ENCODE measurements around the gene PTX4.

PTX4 gene

GRCh38 chr16:1448536-1449116, 40.1 kb downstream of the PTX4 start:
- no peak for DNase-seq (ENCODE audit: low read depth)
- no peak overlapping the region for H3K4me3 ChIP-seq (ENCODE audit: low read depth, low read length)
- TF ChIP-seq CTCF (conservative IDR thresholded peaks at IDR 0.05; ENCODE audit: low read depth, low read length): no peak

- H3K4me3 ChIP-seq (ENCODE audit: low read depth, low read length): no peak overlapping the region
- TF ChIP-seq CTCF (conservative IDR thresholded peaks at IDR 0.05; ENCODE audit: low read depth, low read length): no peak
- DNase-seq (ENCODE audit: low read depth): no peak
Measured at GRCh38 chr16:1447965-1448364, 40.8 kb downstream of the PTX4 start.

- no peak for DNase-seq (ENCODE audit: low read depth)
- no peak overlapping the region for H3K4me3 ChIP-seq (ENCODE audit: low read depth, low read length)
- TF ChIP-seq CTCF (conservative IDR thresholded peaks at IDR 0.05; ENCODE audit: low read depth, low read length): no peak
Measured at GRCh38 chr16:1446296-1447080, 42.3 kb downstream of the PTX4 start.

- no peak overlapping the region for H3K4me3 ChIP-seq (ENCODE audit: low read depth, low read length)
Measured at GRCh38 chr16:1445518-1446203, 43.1 kb downstream of the PTX4 start.

GRCh38 chr16:1444730-1445517, 43.8 kb downstream of the PTX4 start:
- no peak for DNase-seq (ENCODE audit: low read depth)
- no peak overlapping the region for H3K4me3 ChIP-seq (ENCODE audit: low read depth, low read length)
- TF ChIP-seq CTCF (conservative IDR thresholded peaks at IDR 0.05; ENCODE audit: low read depth, low read length): no peak

More at GRCh38 chr16:1445518-1446203, 43.1 kb downstream of the PTX4 start:
- TF ChIP-seq CTCF (conservative IDR thresholded peaks at IDR 0.05; ENCODE audit: low read depth, low read length): no peak
- no peak for DNase-seq (ENCODE audit: low read depth)

GRCh38 chr16:1443980-1444729, 44.6 kb downstream of the PTX4 start, which contains the start of gene CCDC154:
CCDC154 (minus strand) TSS chr16:1444556; CDS start chr16:1444322, 234 bp downstream.
- TF ChIP-seq CTCF (conservative IDR thresholded peaks at IDR 0.05; ENCODE audit: low read depth, low read length): no peak
- no peak within 1 kb of the TSS for H3K4me3 ChIP-seq (ENCODE audit: low read depth, low read length)
- no peak for DNase-seq (ENCODE audit: low read depth)
